ENCODE results near the gene SRSF12. TPM values are rescaled to one million over a fixed set of nuclear protein-coding genes. Genes with fewer than 3 reads are reported as not detected.

Gene SRSF12
- total and polyA plus RNA-seq, 9 of the 15 experiments (the other 6 are each of a cell fraction or from before 2014, with no cell fraction given) = not detected

- H3K9ac ChIP-seq (ENCODE audit: insufficient read depth in 1 of 2, low read depth in 2 of 2, low read length in 2 of 2) = no peak overlapping the region
- no peak for DNase-seq (ENCODE audit: extremely low read depth in 1 of 4, low spot score in 3 of 4)
- CTCF ChIA-PET (ENCODE audit: low intra/inter-chr PET ratio) = no interaction called here
- no peak for ATAC-seq
- no TSS peak for BruUV-seq (replicated peaks)
- H3K4me2 ChIP-seq (ENCODE audit: insufficient read depth, low read length) = no peak overlapping the region
- no peaks in the 10 kb centered on the region for H3K36me3 ChIP-seq (ENCODE audit: control insufficient read depth, insufficient read depth, low read length)
- no peak overlapping the region for H3K27ac ChIP-seq (ENCODE audit: extremely low read depth, low read depth, low read length)
- intact Hi-C loops (cut with micrococcal nuclease) = no loop called here
- POLR2A ChIA-PET = no interaction called here
- H2AFZ ChIP-seq (ENCODE audit: low read depth, low read length) = no peak overlapping the region
- H3K9me1 ChIP-seq (ENCODE audit: control insufficient read depth, insufficient read depth, low read length) = no peaks in the 10 kb centered on the region
- WGBS (ENCODE audit: insufficient coverage, low coverage, missing lambda C conversion rate) = 10% methylated on average over 6 of the region's 6 CpGs
- no peak overlapping the region for H3K4me3 ChIP-seq
- no peaks in the 10 kb centered on the region for H3K4me1 ChIP-seq (replicated peaks in 1 of 2; ENCODE audit: control insufficient read depth in 2 of 2, insufficient read depth in 2 of 2, low read length in 2 of 2)
- FAIRE-seq = no peak
- H3K79me2 ChIP-seq (ENCODE audit: control insufficient read depth, insufficient read depth, low read length) = no peaks in the 10 kb centered on the region
- in situ Hi-C loops (cut with MboI) = no loop called here
- no peaks in the 10 kb centered on the region for H4K20me1 ChIP-seq (replicated peaks; ENCODE audit: control insufficient read depth, insufficient read depth, low read length)
- no peaks in the 10 kb centered on the region for H3K9me3 ChIP-seq (replicated peaks; ENCODE audit: control insufficient read depth, insufficient read depth, low read depth, low read length)
- TF ChIP-seq KAT8 (IDR thresholded peaks at IDR 0.05; ENCODE audit: low read depth) (no peak), KLF1 (tag; IDR thresholded peaks at IDR 0.05) (no peak), ZNF165 (CRISPR knock-in tag; IDR thresholded peaks at IDR 0.05; ENCODE audit: borderline replicate concordance) (no peak), SAP30 (IDR thresholded peaks at IDR 0.05; ENCODE audit: borderline replicate concordance, insufficient read depth, low read depth, low read length, poor library complexity, severe bottlenecking) (no peak), CEBPG (CRISPR knock-in tag; IDR thresholded peaks at IDR 0.05) (no peak), CEBPG (tag; conservative IDR thresholded peaks at IDR 0.05 in 1 of 2, IDR thresholded peaks at IDR 0.05 in 1 of 2) (no peak), PCBP1 (IDR thresholded peaks at IDR 0.05; ENCODE audit: low read depth, low read length, poor library complexity, severe bottlenecking) (no peak), CHD1 (IDR thresholded peaks at IDR 0.05; ENCODE audit: low read length) (no peak), STAT5B (CRISPR knock-in tag; IDR thresholded peaks at IDR 0.05) (no peak), SRF (CRISPR knock-in tag; IDR thresholded peaks at IDR 0.05) (no peak), ZC3H4 (CRISPR knock-in tag; IDR thresholded peaks at IDR 0.05; ENCODE audit: borderline replicate concordance) (no peak), JUNB (CRISPR knock-in tag; conservative IDR thresholded peaks at IDR 0.05) (no peak), NFXL1 (CRISPR knock-in tag; IDR thresholded peaks at IDR 0.05) (no peak), HES1 (IDR thresholded peaks at IDR 0.05; ENCODE audit: low read depth) (no peak)
- no peaks in the 10 kb centered on the region; a peak in 1 of 5 replicates for H3K27me3 ChIP-seq (ENCODE audit: control insufficient read depth in 2 of 2, insufficient read depth in 2 of 2, low read length in 2 of 2)
Observed at GRCh38 chr6:89116702-89117101, 1.2 kb downstream of the SRSF12 start.

Measured in K562 (cell line).